Measurements from ENCODE around the gene MYLK.

MYLK gene

DNA sequence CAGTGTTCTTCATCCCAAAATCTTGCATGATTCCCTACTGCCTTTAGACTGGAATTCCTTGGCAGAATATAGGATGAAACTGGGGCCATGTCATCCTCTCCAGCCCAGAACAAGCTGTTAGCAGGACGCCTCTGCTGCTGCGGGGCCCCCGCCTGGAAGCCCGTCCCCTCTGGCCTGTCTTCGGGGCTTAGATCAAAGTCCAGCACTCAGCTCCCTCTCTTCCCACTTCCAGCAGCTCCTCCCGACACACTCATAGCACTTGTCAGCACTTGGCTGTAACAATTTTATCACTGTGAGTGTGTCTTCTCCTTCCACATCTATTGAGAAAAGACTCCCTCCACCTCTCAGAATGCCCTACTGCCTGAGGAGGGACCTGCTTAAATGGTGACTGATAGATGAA lies 187.3 kb downstream of the MYLK start:
- H3K9ac ChIP-seq (ENCODE audit: low read depth, low read length, poor library complexity, severe bottlenecking), result no peak overlapping the region
- no peak overlapping the region for H3K4me3 ChIP-seq (ENCODE audit: low read length, poor library complexity, severe bottlenecking)
- H3K4me2 ChIP-seq (ENCODE audit: low read depth, low read length, poor library complexity, severe bottlenecking), result no peak overlapping the region
- no peaks in the 10 kb centered on the region for H3K9me3 ChIP-seq (ENCODE audit: insufficient read depth, low read depth, low read length)
- no peaks in the 10 kb centered on the region for H3K36me3 ChIP-seq (ENCODE audit: insufficient read depth, low read length)
- peaks cover 11% of the 10 kb centered on the region for H3K4me1 ChIP-seq (ENCODE audit: insufficient read depth, low read length, poor library complexity, severe bottlenecking)
- H3F3A ChIP-seq (ENCODE audit: low read depth), result no peaks in the 10 kb centered on the region
- no peaks in the 10 kb centered on the region for H3K9me2 ChIP-seq (replicated peaks; ENCODE audit: low read depth, low read length)
- no peaks in the 10 kb centered on the region for H4K20me1 ChIP-seq (ENCODE audit: insufficient read depth, low read length, poor library complexity, severe bottlenecking)
- H2AFZ ChIP-seq (ENCODE audit: low read length), result no peak overlapping the region
- TF ChIP-seq, protein P1, sequence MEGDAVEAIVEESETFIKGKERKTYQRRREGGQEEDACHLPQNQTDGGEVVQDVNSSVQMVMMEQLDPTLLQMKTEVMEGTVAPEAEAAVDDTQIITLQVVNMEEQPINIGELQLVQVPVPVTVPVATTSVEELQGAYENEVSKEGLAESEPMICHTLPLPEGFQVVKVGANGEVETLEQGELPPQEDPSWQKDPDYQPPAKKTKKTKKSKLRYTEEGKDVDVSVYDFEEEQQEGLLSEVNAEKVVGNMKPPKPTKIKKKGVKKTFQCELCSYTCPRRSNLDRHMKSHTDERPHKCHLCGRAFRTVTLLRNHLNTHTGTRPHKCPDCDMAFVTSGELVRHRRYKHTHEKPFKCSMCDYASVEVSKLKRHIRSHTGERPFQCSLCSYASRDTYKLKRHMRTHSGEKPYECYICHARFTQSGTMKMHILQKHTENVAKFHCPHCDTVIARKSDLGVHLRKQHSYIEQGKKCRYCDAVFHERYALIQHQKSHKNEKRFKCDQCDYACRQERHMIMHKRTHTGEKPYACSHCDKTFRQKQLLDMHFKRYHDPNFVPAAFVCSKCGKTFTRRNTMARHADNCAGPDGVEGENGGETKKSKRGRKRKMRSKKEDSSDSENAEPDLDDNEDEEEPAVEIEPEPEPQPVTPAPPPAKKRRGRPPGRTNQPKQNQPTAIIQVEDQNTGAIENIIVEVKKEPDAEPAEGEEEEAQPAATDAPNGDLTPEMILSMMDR (conservative IDR thresholded peaks at IDR 0.05; ENCODE audit: low read length), result no peak
- TF ChIP-seq EZH2phosphoT487 (IDR thresholded peaks at IDR 0.05; ENCODE audit: borderline replicate concordance), result no peak
- H3K27me3 ChIP-seq (ENCODE audit: insufficient read depth, low read length, poor library complexity, severe bottlenecking), result no peaks in the 10 kb centered on the region
- no peaks in the 10 kb centered on the region for H3K79me2 ChIP-seq (ENCODE audit: insufficient read depth, low read length)

DNA sequence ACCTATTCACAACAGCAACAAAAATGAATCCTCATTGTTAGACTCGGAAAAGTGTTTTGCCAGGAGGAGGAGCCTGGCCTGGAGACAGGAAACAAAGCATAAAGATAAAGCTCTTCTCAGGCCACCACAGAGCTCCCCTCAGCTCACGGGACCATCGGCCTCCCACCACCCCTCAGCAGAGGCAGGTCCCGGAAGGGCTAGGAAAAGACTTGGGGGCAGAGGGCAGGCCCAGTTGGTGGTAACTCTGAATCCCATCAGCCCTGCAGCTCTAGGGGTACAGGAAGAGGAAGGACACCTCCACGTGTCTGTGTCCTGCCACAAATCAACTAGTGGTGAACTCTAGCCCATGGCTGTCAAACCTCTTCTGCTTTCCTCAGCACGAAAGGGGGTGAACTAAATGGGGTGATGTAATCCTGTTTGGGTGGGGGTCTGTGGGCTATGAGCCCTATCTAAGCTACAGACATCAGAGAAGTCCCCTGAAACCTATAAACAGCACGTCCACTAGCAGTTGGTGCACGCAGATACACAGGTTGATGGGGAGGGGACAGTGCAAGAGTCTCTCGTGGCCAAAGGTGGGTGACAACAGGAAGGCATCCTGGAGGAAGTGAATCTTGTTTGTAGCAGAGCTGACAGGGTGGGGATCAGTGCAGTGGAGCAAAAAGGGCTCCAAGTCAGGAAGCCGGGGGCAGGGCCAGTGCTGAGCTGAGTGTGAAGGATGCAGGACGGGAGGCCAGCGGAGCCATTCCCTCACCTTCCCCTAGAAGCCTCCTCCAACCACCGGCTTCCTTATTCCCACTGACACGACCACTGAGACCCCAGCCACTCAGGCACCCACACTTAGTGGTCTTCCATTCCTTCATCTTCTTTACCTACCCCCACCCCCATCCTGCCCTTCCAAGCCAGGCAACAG lies 188.1 kb downstream of the MYLK start:
- no peak overlapping the region for H3K9ac ChIP-seq (ENCODE audit: low read depth, low read length, poor library complexity, severe bottlenecking)
- no peak overlapping the region for H3K4me2 ChIP-seq (ENCODE audit: low read depth, low read length, poor library complexity, severe bottlenecking)
- H3K79me2 ChIP-seq (ENCODE audit: insufficient read depth, low read length), result no peaks in the 10 kb centered on the region
- H3K9me3 ChIP-seq (ENCODE audit: insufficient read depth, low read depth, low read length), result no peaks in the 10 kb centered on the region
- no peak overlapping the region for H3K4me3 ChIP-seq (ENCODE audit: low read length, poor library complexity, severe bottlenecking)
- TF ChIP-seq, protein P1 (conservative IDR thresholded peaks at IDR 0.05; ENCODE audit: low read length), result no peak
- TF ChIP-seq EZH2phosphoT487 (IDR thresholded peaks at IDR 0.05; ENCODE audit: borderline replicate concordance), result no peak
- no peaks in the 10 kb centered on the region for H3F3A ChIP-seq (ENCODE audit: low read depth)
- no peaks in the 10 kb centered on the region for H3K36me3 ChIP-seq (ENCODE audit: insufficient read depth, low read length)
- H3K4me1 ChIP-seq (ENCODE audit: insufficient read depth, low read length, poor library complexity, severe bottlenecking), result peaks cover 11% of the 10 kb centered on the region
- H4K20me1 ChIP-seq (ENCODE audit: insufficient read depth, low read length, poor library complexity, severe bottlenecking), result no peaks in the 10 kb centered on the region
- H3K9me2 ChIP-seq (replicated peaks; ENCODE audit: low read depth, low read length), result no peaks in the 10 kb centered on the region
- no peaks in the 10 kb centered on the region for H3K27me3 ChIP-seq (ENCODE audit: insufficient read depth, low read length, poor library complexity, severe bottlenecking)
- H2AFZ ChIP-seq (ENCODE audit: low read length), result no peak overlapping the region

DNA sequence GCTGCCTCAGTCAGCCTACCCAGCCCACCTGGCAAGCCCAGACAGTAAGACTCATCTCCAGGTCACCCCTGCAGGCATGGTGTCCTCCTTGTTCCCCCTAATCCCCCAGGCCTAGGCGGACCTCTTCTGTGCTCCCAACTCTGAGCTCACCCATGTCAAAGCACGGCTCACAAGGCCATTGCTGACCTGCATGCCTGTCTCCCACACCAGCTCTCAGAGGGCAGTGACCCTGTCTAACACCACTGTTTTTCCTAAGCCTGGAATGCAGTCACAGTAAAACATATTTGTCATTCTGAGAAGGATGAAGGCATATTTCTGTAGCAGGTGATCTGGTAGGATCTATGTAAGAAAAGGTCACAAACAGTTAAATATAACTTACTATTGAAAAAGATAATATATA lies 189.0 kb downstream of the MYLK start:
- Histone ChIP-seq H3F3A (ENCODE audit: low read depth) (no peaks in the 10 kb centered on the region), H3K79me2 (ENCODE audit: insufficient read depth, low read length) (no peaks in the 10 kb centered on the region), H2AFZ (ENCODE audit: low read length) (no peak overlapping the region), H3K9me3 (ENCODE audit: insufficient read depth, low read depth, low read length) (no peaks in the 10 kb centered on the region), H3K4me1 (ENCODE audit: insufficient read depth, low read length, poor library complexity, severe bottlenecking) (peaks cover 11% of the 10 kb centered on the region), H3K36me3 (ENCODE audit: insufficient read depth, low read length) (no peaks in the 10 kb centered on the region), H3K9me2 (replicated peaks; ENCODE audit: low read depth, low read length) (no peaks in the 10 kb centered on the region), H3K4me2 (ENCODE audit: low read depth, low read length, poor library complexity, severe bottlenecking) (no peak overlapping the region), H3K4me3 (ENCODE audit: low read length, poor library complexity, severe bottlenecking) (no peak overlapping the region), H3K9ac (ENCODE audit: low read depth, low read length, poor library complexity, severe bottlenecking) (no peak overlapping the region), H3K27me3 (ENCODE audit: insufficient read depth, low read length, poor library complexity, severe bottlenecking) (no peaks in the 10 kb centered on the region), H4K20me1 (ENCODE audit: insufficient read depth, low read length, poor library complexity, severe bottlenecking) (no peaks in the 10 kb centered on the region)
- TF ChIP-seq, protein P1 (conservative IDR thresholded peaks at IDR 0.05; ENCODE audit: low read length), result no peak
- no peak for TF ChIP-seq EZH2phosphoT487 (IDR thresholded peaks at IDR 0.05; ENCODE audit: borderline replicate concordance)

Data from Loucy (cell line).